ENCODE results near the gene GAL3ST3. TPM values are rescaled to one million over a fixed set of nuclear protein-coding genes. Genes with fewer than 3 reads are reported as not detected.
"Not testable (repeated sequence)": the region's sequence is repeated elsewhere in the genome, so short reads cannot be mapped to it uniquely, and the experiment has no call there.

Gene GAL3ST3
- total RNA-seq, 2 experiments from 2014 or later, result not detected

GRCh38 chr11:66015936-66016792 is 32.8 kb downstream of the GAL3ST3 start:
- DNase-seq, result no peak
- Mint-ChIP-seq H3K4me1 (peaks cover 8% of the 10 kb centered on the region), H3K36me3 (ENCODE audit: low read depth) (no peaks in the 10 kb centered on the region), H3K4me3 (no peak overlapping the region), H3K27ac (no peak overlapping the region), H3K27me3 (peaks cover 17% of the 10 kb centered on the region), H3K9me3 (no peaks in the 10 kb centered on the region)
- ChIA-PET POLR2A (interaction anchor here (1.1 kb wide), 1 partner anchor 13 kb away, joined by 3 read pairs; the partner anchor contains the start of gene BANF1), CTCF (no interaction called here)

DNA sequence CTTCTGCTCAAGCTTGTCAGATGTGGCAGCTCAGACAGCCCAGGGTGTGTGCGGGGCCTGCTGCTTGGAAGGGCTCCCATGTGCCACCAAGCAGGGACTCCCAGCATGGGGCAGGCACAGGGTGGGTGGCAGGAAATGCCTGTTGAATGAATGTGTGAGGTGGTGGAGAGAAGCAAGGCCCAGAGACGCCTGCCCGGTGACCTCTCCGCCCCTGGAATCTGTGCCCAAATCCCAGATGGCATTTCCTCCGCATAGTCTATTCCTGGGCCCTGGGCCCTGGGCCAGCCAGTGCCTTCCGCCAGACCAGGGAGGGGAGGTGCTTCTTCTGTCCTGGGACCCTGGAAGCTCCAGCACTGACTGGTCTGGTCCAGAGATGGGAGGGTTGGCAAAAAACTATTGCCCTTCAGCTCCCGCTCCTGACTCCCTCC is 33.5 kb downstream of the GAL3ST3 start:
- DNase-seq, result no peak
- Mint-ChIP-seq H3K4me1 (peaks cover 3% of the 10 kb centered on the region), H3K9me3 (no peaks in the 10 kb centered on the region), H3K27me3 (peaks cover 21% of the 10 kb centered on the region), H3K36me3 (ENCODE audit: low read depth) (no peaks in the 10 kb centered on the region), H3K27ac (no peak overlapping the region), H3K4me3 (no peak overlapping the region)
- POLR2A ChIA-PET, result no interaction called here
- CTCF ChIA-PET, result no interaction called here

DNA sequence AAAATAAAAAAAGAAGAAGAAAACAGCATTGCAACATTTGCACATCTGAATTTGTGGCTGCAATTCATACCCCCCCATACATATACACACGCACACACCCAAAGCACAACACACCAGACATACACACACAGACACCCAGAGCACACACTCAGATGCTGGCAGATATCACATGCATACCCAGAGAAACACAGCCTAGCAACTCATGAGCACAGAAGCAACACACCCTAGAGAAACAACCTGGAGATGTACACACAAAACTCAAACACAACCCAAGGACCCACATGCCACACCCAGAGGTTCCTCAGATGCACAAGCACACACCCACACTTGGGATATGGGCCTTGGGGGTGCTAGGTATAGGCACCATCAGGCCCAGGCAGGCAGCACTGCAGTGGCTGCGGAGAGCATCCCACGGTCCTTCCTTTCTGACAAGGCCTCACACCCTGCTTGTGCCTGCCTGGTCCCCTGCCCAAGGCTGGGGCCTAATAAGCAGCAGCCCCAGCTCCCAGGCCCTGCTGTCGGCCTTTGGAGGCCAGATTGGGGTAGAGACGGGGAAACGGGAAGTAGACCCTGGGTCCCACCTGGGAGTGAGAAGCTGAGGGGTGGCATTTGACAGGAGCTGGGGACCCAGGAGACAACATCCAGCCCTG is 34.0 kb downstream of the GAL3ST3 start:
- ChIA-PET POLR2A (no interaction called here), CTCF (no interaction called here)
- H3K27ac Mint-ChIP-seq, result no peak overlapping the region
- no peak for DNase-seq
- no peaks in the 10 kb centered on the region for H3K4me1 Mint-ChIP-seq
- no peaks in the 10 kb centered on the region for H3K36me3 Mint-ChIP-seq (ENCODE audit: low read depth)
- no peaks in the 10 kb centered on the region for H3K9me3 Mint-ChIP-seq
- H3K4me3 Mint-ChIP-seq, result no peak overlapping the region
- peaks cover 26% of the 10 kb centered on the region for H3K27me3 Mint-ChIP-seq

- no peak for DNase-seq
- peaks cover 26% of the 10 kb centered on the region for H3K27me3 Mint-ChIP-seq
- POLR2A ChIA-PET, result no interaction called here
- no peaks in the 10 kb centered on the region for H3K36me3 Mint-ChIP-seq (ENCODE audit: low read depth)
- H3K27ac Mint-ChIP-seq, result no peak overlapping the region
- H3K9me3 Mint-ChIP-seq, result no peaks in the 10 kb centered on the region
- H3K4me1 Mint-ChIP-seq, result no peaks in the 10 kb centered on the region
- no peak overlapping the region for H3K4me3 Mint-ChIP-seq
- CTCF ChIA-PET, result interaction anchor here (3.3 kb wide), 1 partner anchor 8 kb away, joined by 11 read pairs; no protein-coding TSS in a partner anchor
Measured at GRCh38 chr11:66013762-66014100, 35.2 kb downstream of the GAL3ST3 start.

GRCh38 chr11:66012946-66013761 is 35.8 kb downstream of the GAL3ST3 start:
- no peak for DNase-seq
- ChIA-PET POLR2A (interaction anchor here (0.9 to 2.6 kb wide), 2 partner anchors 10 kb away, joined by 5 to 9 read pairs; no protein-coding TSS in a partner anchor), CTCF (interaction anchor here (3.3 kb wide), 1 partner anchor 9 kb away, joined by 11 read pairs; no protein-coding TSS in a partner anchor)
- H3K36me3 Mint-ChIP-seq (ENCODE audit: low read depth), result no peaks in the 10 kb centered on the region
- no peaks in the 10 kb centered on the region for H3K9me3 Mint-ChIP-seq
- H3K27me3 Mint-ChIP-seq, result peaks cover 26% of the 10 kb centered on the region
- H3K27ac Mint-ChIP-seq, result no peak overlapping the region
- no peak overlapping the region for H3K4me3 Mint-ChIP-seq
- H3K4me1 Mint-ChIP-seq, result no peaks in the 10 kb centered on the region

DNA sequence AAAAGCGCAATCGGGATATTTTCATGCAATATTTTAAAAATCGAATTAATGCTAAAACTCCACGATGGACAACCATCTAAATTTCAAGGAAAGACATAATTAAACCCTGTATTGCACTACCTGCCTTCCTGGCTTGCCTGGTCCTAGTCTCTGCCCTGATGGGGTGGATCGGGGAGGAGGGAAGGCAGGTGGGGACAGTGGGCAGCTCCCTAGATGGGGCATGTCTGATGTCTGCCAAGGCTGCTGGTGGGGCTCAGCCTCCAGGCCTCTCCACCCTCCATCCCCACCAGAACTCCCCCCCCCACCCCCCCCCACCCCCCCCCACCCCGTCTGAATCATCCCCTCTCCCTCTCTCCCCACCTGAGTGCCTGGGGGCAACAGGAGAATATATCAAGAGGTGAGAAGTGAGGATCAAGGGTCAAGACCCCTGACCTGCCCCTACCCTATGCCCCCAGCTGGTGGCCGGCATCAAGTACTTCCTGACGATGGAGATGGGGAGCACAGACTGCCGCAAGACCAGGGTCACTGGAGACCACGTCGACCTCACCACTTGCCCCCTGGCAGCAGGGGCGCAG is 36.5 kb downstream of the GAL3ST3 start:
- H3K4me3 Mint-ChIP-seq, result no peak overlapping the region
- H3K27me3 Mint-ChIP-seq, result peaks cover 26% of the 10 kb centered on the region
- H3K4me1 Mint-ChIP-seq, result no peaks in the 10 kb centered on the region
- no peak for DNase-seq
- ChIA-PET POLR2A (interaction anchor here (0.9 to 2.6 kb wide), 4 partner anchors 10 to 301 kb away, joined by 4 to 9 read pairs (median 6); partner anchors contain the start of genes BANF1 and EIF1AD), CTCF (interaction anchor here (1.1 to 3.3 kb wide), 2 partner anchors 9 to 127 kb away, joined by 3 to 11 read pairs; no protein-coding TSS in a partner anchor)
- H3K36me3 Mint-ChIP-seq (ENCODE audit: low read depth), result no peaks in the 10 kb centered on the region
- H3K27ac Mint-ChIP-seq, result no peak overlapping the region
- no peaks in the 10 kb centered on the region for H3K9me3 Mint-ChIP-seq

DNA sequence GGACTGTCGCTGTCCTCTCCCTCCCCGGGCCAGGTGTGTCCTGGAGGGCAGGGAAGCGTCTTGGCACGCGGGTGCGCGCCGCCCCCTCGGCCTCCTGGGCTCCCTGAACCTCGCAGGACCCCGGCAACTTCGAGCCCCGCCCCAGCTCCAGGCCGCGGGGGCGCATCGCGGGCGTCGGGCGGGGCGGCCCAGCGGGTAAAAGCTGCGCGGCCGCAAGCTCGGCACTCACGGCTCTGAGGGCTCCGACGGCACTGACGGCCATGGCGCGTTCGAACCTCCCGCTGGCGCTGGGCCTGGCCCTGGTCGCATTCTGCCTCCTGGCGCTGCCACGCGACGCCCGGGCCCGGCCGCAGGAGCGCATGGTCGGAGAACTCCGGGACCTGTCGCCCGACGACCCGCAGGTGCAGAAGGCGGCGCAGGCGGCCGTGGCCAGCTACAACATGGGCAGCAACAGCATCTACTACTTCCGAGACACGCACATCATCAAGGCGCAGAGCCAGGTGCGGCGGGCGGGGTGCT is 37.1 kb downstream of the GAL3ST3 start, which contains the start of gene CST6:
Gene CST6 (plus strand): TSS at position 224 of the 519 bp plus-strand sequence. CDS start 37 bp downstream, at position 261.
- CTCF ChIA-PET, result interaction anchor here (0.6 to 3.3 kb wide), 3 partner anchors 10 to 127 kb away, joined by 3 to 11 read pairs (median 7); no protein-coding TSS in a partner anchor
- POLR2A ChIA-PET, result interaction anchor here (0.7 to 2.6 kb wide), 4 partner anchors 9 to 300 kb away, joined by 3 to 9 read pairs (median 5); partner anchors contain the start of genes BANF1 and EIF1AD
- H3K4me3 Mint-ChIP-seq, result no peak within 1 kb of the TSS
- no peaks in the 10 kb centered on the region for H3K4me1 Mint-ChIP-seq
- no peak for DNase-seq
- H3K27ac Mint-ChIP-seq, result no peak within 1 kb of the TSS
- H3K9me3 Mint-ChIP-seq, result no peaks in the 10 kb centered on the region
- peaks cover 26% of the 10 kb centered on the region for H3K27me3 Mint-ChIP-seq
- no peaks in the 10 kb centered on the region for H3K36me3 Mint-ChIP-seq (ENCODE audit: low read depth)

DNA sequence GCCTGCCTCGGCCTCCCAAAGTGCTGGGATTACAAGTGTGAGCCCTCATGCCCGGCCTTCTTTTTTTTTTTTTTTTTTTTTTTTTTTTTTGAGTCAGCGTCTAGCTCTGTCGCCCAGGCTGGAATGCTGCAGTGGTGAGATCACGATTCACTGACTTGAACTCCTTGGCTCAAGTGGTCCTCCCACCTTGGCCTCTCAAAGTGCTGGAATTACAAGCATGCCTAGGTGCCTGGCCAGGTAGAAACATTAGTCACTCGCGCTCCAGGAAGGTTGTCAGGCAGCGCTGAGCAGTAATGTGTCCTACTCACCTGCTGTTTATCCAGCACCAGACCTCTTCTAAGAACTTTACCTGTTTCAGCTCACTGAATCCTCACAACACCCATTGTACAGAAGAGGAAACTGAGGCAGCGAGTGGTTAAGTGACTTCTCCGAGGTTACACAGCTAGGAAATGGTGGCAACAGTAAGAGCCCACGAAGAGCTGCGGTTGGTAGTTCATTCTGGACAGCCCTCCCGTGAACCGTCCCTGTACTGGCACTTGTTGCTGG is 37.6 kb downstream of the GAL3ST3 start:
- Mint-ChIP-seq H3K27ac (no peak overlapping the region), H3K4me3 (no peak overlapping the region), H3K4me1 (no peaks in the 10 kb centered on the region), H3K36me3 (ENCODE audit: low read depth) (no peaks in the 10 kb centered on the region), H3K9me3 (no peaks in the 10 kb centered on the region), H3K27me3 (peaks cover 26% of the 10 kb centered on the region)
- ChIA-PET POLR2A (interaction anchor here (0.7 to 2.6 kb wide), 4 partner anchors 9 to 300 kb away, joined by 3 to 9 read pairs (median 5); partner anchors contain the start of genes BANF1 and EIF1AD), CTCF (interaction anchor here (0.6 to 3.3 kb wide), 3 partner anchors 11 to 126 kb away, joined by 3 to 11 read pairs (median 7); no protein-coding TSS in a partner anchor)
- DNase-seq, result no peak

GRCh38 chr11:66010036-66010435 is 38.9 kb downstream of the GAL3ST3 start:
- H3K36me3 Mint-ChIP-seq (ENCODE audit: low read depth); H3K9me3 Mint-ChIP-seq; POLR2A ChIA-PET; H3K4me1 Mint-ChIP-seq; H3K4me3 Mint-ChIP-seq; H3K27ac Mint-ChIP-seq; DNase-seq: not testable (repeated sequence)
- H3K27me3 Mint-ChIP-seq, result peaks cover 26% of the 10 kb centered on the region
- CTCF ChIA-PET, result interaction anchor here (0.9 to 2.1 kb wide), 3 partner anchors 12 to 283 kb away, joined by 3 to 8 read pairs (median 4); no protein-coding TSS in a partner anchor

GRCh38 chr11:66008468-66009101 is 40.4 kb downstream of the GAL3ST3 start:
- H3K4me3 Mint-ChIP-seq, result no peak overlapping the region
- no peak for DNase-seq
- no peaks in the 10 kb centered on the region for H3K9me3 Mint-ChIP-seq
- ChIA-PET CTCF (interaction anchor here (1.1 to 2.1 kb wide), 2 partner anchors 9 to 14 kb away, joined by 3 to 8 read pairs; no protein-coding TSS in a partner anchor), POLR2A (interaction anchor here (1.2 to 2.1 kb wide), 4 partner anchors 13 to 297 kb away, joined by 3 to 6 read pairs (median 4); partner anchors contain the start of genes KAT5 and SF3B2)
- H3K27ac Mint-ChIP-seq, result no peak overlapping the region
- peaks cover 26% of the 10 kb centered on the region for H3K27me3 Mint-ChIP-seq
- peaks cover 17% of the 10 kb centered on the region for H3K36me3 Mint-ChIP-seq (ENCODE audit: low read depth)
- peaks cover 8% of the 10 kb centered on the region for H3K4me1 Mint-ChIP-seq

GRCh38 chr11:66008095-66008467 is 40.9 kb downstream of the GAL3ST3 start:
- H3K27ac Mint-ChIP-seq, result no peak overlapping the region
- peaks cover 22% of the 10 kb centered on the region for H3K27me3 Mint-ChIP-seq
- ChIA-PET CTCF (no interaction called here), POLR2A (interaction anchor here (0.6 to 2.1 kb wide), 4 partner anchors 44 to 296 kb away, joined by 3 to 6 read pairs (median 3); partner anchors contain the start of genes KAT5 and SF3B2)
- DNase-seq, result no peak
- H3K4me1 Mint-ChIP-seq, result peaks cover 13% of the 10 kb centered on the region
- H3K9me3 Mint-ChIP-seq, result no peaks in the 10 kb centered on the region
- H3K36me3 Mint-ChIP-seq (ENCODE audit: low read depth), result peaks cover 22% of the 10 kb centered on the region
- no peak overlapping the region for H3K4me3 Mint-ChIP-seq

Measured in activated CD4-positive, alpha-beta memory T cell treated with anti-CD3 and anti-CD28 coated beads, Interleukin-2, amount 10 ng/mL, durations not matched to agents 7 days and 5 days (primary cell).